Measurements from ENCODE around the gene STAC. TPM values are rescaled to one million over a fixed set of nuclear protein-coding genes. Genes with fewer than 3 reads are reported as not detected.

STAC gene, protein sequence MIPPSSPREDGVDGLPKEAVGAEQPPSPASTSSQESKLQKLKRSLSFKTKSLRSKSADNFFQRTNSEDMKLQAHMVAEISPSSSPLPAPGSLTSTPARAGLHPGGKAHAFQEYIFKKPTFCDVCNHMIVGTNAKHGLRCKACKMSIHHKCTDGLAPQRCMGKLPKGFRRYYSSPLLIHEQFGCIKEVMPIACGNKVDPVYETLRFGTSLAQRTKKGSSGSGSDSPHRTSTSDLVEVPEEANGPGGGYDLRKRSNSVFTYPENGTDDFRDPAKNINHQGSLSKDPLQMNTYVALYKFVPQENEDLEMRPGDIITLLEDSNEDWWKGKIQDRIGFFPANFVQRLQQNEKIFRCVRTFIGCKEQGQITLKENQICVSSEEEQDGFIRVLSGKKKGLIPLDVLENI
- 10 to 100 TPM in 3 of 4 donors, 1 to 10 TPM in 1; 3.1 to 12.9 (median 11.5) TPM for total RNA-seq

GRCh38 chr3:36380221-36381031, at the start of gene STAC:
Gene STAC (plus strand): TSS chr3:36380504. CDS start chr3:36380644, 140 bp downstream.
- Histone ChIP-seq H3K27ac (peak within 1 kb of the TSS in 3 of 4 donors; percentile 6 to 64 (median 30)), H3K27me3 (peaks cover 13% of the 10 kb centered on the region), H3K4me3 (peak within 1 kb of the TSS; percentile 56 to 63), H3K4me1 (peaks cover 0 to 12% (median 0%) of the 10 kb centered on the region in 3 donors), H3K36me3 (no peaks in the 10 kb centered on the region), H3K9me3 (no peaks in the 10 kb centered on the region)
- WGBS, 2 donors (ENCODE audit: low coverage in 1 of 2) = 0 to 18% methylated on average over 4 to 10 of the region's 73 CpGs
- TF ChIP-seq POLR2AphosphoS5 (IDR thresholded peaks at IDR 0.05) (no peak), EP300 (IDR thresholded peaks at IDR 0.05) (no peak), POLR2A (IDR thresholded peaks at IDR 0.05) (no peak), CTCF (IDR thresholded peaks at IDR 0.05) (peak in 1 of 4 experiments; percentile 5)
- peak; percentile 60 for ATAC-seq

GRCh38 chr3:36332139-36332538, 48.2 kb upstream of the STAC start:
- Histone ChIP-seq H3K27ac (no peak overlapping the region), H3K27me3 (no peaks in the 10 kb centered on the region), H3K9me3 (no peaks in the 10 kb centered on the region), H3K4me1 (no peaks in the 10 kb centered on the region), H3K4me3 (no peak overlapping the region), H3K36me3 (no peaks in the 10 kb centered on the region)
- TF ChIP-seq EP300 (IDR thresholded peaks at IDR 0.05) = no peak
- TF ChIP-seq POLR2A (IDR thresholded peaks at IDR 0.05) = no peak
- no peak for TF ChIP-seq POLR2AphosphoS5 (IDR thresholded peaks at IDR 0.05)
- no peak for TF ChIP-seq CTCF (IDR thresholded peaks at IDR 0.05)
- no peak for ATAC-seq

DNA sequence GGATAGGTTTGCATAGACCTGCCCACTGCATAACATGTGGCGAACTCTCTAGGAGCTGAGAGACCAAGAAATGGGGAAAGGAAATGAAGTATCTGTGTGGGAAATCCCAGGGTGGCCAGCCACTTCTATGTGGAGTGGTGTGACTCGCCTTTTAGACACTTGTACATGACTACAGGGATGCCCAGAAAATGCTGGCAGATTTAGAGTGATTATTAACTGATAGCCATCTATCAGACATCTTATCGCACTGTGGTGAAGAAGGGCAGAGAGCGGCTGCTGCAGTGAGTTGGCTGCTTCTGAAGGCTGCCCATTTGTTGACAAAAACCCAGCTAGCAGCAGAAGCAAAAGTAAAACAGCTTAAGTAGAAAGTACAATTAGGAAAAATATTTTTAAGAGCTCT, 18.1 kb upstream of the STAC start:
- no peaks in the 10 kb centered on the region for H3K9me3 ChIP-seq
- TF ChIP-seq CTCF (IDR thresholded peaks at IDR 0.05) (no peak), POLR2A (IDR thresholded peaks at IDR 0.05) (no peak), EP300 (IDR thresholded peaks at IDR 0.05) (no peak), POLR2AphosphoS5 (IDR thresholded peaks at IDR 0.05) (no peak)
- no peak overlapping the region for H3K4me3 ChIP-seq
- ATAC-seq = no peak
- H3K36me3 ChIP-seq = no peaks in the 10 kb centered on the region
- no peak overlapping the region for H3K27ac ChIP-seq
- WGBS, 2 donors (ENCODE audit: low coverage in 1 of 2) = 63 to 79% methylated on average over 2 to 4 of the region's 4 CpGs
- H3K4me1 ChIP-seq = no peaks in the 10 kb centered on the region
- no peaks in the 10 kb centered on the region for H3K27me3 ChIP-seq

DNA sequence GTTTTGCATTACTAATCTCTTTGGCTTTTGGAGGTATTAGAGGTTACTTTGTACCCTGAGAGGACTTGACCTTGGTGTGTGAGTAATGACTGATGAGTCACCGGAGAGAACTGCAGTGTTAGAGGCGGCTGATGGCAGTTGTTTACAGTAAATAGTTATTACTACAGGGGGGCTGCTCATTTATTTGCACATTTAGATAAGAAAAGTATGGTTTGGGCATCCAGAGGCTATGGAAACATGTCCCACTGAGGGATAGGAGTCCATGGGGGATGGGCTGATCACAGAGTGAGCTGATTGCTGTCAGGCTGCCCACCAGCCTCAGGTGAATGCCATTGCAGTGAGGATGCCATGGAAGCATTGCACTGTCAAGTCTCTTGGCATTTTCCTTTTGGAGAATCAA, 17.3 kb upstream of the STAC start:
- 0 to 14% methylated on average over 2 of the region's 2 CpGs for WGBS, 2 donors (ENCODE audit: low coverage in 1 of 2)
- Histone ChIP-seq H3K9me3 (no peaks in the 10 kb centered on the region), H3K27me3 (no peaks in the 10 kb centered on the region), H3K4me3 (no peak overlapping the region), H3K36me3 (no peaks in the 10 kb centered on the region), H3K4me1 (no peaks in the 10 kb centered on the region), H3K27ac (no peak overlapping the region)
- no peak for TF ChIP-seq EP300 (IDR thresholded peaks at IDR 0.05)
- no peak for TF ChIP-seq CTCF (IDR thresholded peaks at IDR 0.05)
- TF ChIP-seq POLR2A (IDR thresholded peaks at IDR 0.05) = no peak
- no peak for TF ChIP-seq POLR2AphosphoS5 (IDR thresholded peaks at IDR 0.05)
- ATAC-seq = no peak
